Activated CD8-positive, alpha-beta T cell treated with anti-CD3 and anti-CD28 coated beads for 36 hours (primary cell): ENCODE measurements around the gene ATF5. TPM values are rescaled to one million over a fixed set of nuclear protein-coding genes. Genes with fewer than 3 reads are reported as not detected.
"Not testable (repeated sequence)": the region's sequence is repeated elsewhere in the genome, so short reads cannot be mapped to it uniquely, and the experiment has no call there.

Source experiments
- ATAC-seq: fragments of 200-7000 bp; cut with Tn5 transposase; one replicate; pipeline ENCODE4 v1.10.0; 2021; ENCODE audit warnings: mild to moderate bottlenecking, moderate library complexity
- CTCF ChIA-PET: fragments of 350-600 bp; sonication (Branson Sonifier 250); formaldehyde crosslinking; loops from one replicate; lab custom pipeline; 2021; ENCODE audit warnings: antibody characterized with exemption; lab: Charles Lee
- POLR2A ChIA-PET: fragments of 350-600 bp; sonication (Branson Sonifier 250); formaldehyde crosslinking; loops from one replicate; lab custom pipeline; 2021; ENCODE audit warnings: antibody characterized with exemption; lab: Charles Lee
- DNase-seq: peaks from one replicate; pipeline ENCODE4 v3.0.0-alpha.2; 2020
- H3K27ac Mint-ChIP-seq: one replicate; pipeline ENCODE4 v1.8.0; 2021; ENCODE audit warnings: mild to moderate bottlenecking, mixed read lengths
- H3K27me3 Mint-ChIP-seq: one replicate; pipeline ENCODE4 v1.8.0; 2021; ENCODE audit warnings: mixed read lengths
- H3K36me3 Mint-ChIP-seq: one replicate; pipeline ENCODE4 v1.8.0; 2021; ENCODE audit warnings: low read depth, mixed read lengths
- H3K4me1 Mint-ChIP-seq: one replicate; pipeline ENCODE4 v1.8.0; 2021; ENCODE audit warnings: low read depth, mixed read lengths
- H3K4me3 Mint-ChIP-seq: one replicate; pipeline ENCODE4 v1.8.0; 2021; ENCODE audit warnings: mild to moderate bottlenecking, moderate library complexity, mixed read lengths
- H3K9me3 Mint-ChIP-seq: one replicate; pipeline ENCODE4 v1.8.0; 2021; ENCODE audit warnings: mixed read lengths
- intact Hi-C: fragments of 100-400 bp; cut with micrococcal nuclease; formaldehyde crosslinking; loops from one replicate; pipeline ENCODE4 v1.10.0; 2022
- total RNA-seq, 2 experiments: library from RNA; stranded (reverse); gene quantifications; one replicate each; pipeline ENCODE4 v1.2.3, GENCODE V29; 2021
- TF ChIP-seq, protein P1 (sequence below): fragments of 200-600 bp; IDR thresholded peaks from one replicate; pipeline ENCODE4 v1.8.0; 2022; ENCODE audit warnings: antibody characterized with exemption, mild to moderate bottlenecking

The ATF5 gene
- total RNA-seq, 2 experiments from 2014 or later, result 11.8 TPM

DNA sequence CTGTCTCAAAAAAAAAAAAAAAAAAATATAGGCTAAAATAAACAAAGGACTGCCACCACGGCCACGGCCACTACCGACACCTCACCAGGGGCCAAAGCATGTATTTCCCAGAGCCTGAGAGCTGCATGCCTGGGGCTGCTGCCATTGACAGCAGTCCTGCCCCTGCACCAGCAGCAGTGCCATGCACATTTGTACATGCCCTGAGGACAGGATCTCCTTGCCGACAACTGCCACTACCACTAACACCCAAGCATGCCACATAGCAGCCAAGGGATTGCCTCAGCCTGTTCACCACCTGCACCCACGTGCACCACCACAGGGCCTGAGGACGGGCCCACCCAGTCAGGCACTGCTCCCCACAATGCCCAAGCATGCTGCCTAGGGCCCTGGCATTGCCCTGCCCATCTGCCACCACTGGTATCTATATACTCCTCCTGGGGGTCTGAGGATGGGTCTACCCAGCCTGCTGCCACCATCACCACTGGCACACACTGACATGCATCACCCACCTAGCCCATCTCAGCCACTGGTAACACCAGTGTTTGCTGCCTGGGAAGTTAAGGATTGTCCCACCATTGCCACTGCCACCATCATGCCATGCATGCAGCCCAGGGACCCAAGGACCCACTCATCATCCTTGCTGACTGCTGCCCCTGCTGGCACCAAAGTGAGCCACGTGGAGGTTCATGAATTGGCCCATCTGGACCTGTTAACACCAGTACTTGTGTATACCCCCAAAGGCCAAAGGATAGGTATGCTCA is 10.9 kb downstream of the ATF5 start:
- peak; percentile 19 for ATAC-seq
- Mint-ChIP-seq H3K9me3 (no peaks in the 10 kb centered on the region), H3K36me3 (no peaks in the 10 kb centered on the region), H3K4me3 (no peak overlapping the region), H3K4me1 (peaks cover 9% of the 10 kb centered on the region), H3K27me3 (peaks cover 10% of the 10 kb centered on the region), H3K27ac (no peak overlapping the region)
- intact Hi-C loops, result loop anchor here (2.0 kb wide), 1 partner anchor 43 kb away; no protein-coding TSS in a partner anchor
- POLR2A ChIA-PET, result no interaction called here
- DNase-seq, result peak; percentile 27
- TF ChIP-seq, protein P1, sequence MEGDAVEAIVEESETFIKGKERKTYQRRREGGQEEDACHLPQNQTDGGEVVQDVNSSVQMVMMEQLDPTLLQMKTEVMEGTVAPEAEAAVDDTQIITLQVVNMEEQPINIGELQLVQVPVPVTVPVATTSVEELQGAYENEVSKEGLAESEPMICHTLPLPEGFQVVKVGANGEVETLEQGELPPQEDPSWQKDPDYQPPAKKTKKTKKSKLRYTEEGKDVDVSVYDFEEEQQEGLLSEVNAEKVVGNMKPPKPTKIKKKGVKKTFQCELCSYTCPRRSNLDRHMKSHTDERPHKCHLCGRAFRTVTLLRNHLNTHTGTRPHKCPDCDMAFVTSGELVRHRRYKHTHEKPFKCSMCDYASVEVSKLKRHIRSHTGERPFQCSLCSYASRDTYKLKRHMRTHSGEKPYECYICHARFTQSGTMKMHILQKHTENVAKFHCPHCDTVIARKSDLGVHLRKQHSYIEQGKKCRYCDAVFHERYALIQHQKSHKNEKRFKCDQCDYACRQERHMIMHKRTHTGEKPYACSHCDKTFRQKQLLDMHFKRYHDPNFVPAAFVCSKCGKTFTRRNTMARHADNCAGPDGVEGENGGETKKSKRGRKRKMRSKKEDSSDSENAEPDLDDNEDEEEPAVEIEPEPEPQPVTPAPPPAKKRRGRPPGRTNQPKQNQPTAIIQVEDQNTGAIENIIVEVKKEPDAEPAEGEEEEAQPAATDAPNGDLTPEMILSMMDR, result peak; percentile 30
- CTCF ChIA-PET, result interaction anchor here (1.3 to 4.2 kb wide), 2 partner anchors 29 to 45 kb away, joined by 3 to 55 read pairs; no protein-coding TSS in a partner anchor

DNA sequence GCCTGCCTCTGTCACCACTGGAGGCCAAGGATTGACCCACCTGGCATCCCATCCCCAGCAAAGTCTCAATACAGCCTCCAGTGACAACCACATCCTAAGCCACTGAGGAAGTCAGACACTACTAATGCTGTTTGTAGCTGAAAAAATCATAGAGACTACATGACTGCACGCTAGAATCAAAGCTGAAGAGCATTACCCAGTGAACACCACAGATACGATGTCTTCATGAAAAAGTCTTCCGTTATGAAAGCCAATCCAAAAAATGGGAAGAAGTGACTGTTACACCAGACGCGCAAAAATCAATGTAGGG is 11.4 kb downstream of the ATF5 start:
- ATAC-seq (no peak), DNase-seq (no peak)
- Mint-ChIP-seq H3K36me3 (no peaks in the 10 kb centered on the region), H3K27ac (no peak overlapping the region), H3K4me1 (peaks cover 9% of the 10 kb centered on the region), H3K4me3 (no peak overlapping the region), H3K27me3 (peaks cover 13% of the 10 kb centered on the region), H3K9me3 (no peaks in the 10 kb centered on the region)
- ChIA-PET CTCF (no interaction called here), POLR2A (no interaction called here)
- intact Hi-C loops, result loop anchor here (2.0 kb wide), 1 partner anchor 42 kb away; no protein-coding TSS in a partner anchor
- TF ChIP-seq, protein P1, result peak; percentile 2

DNA sequence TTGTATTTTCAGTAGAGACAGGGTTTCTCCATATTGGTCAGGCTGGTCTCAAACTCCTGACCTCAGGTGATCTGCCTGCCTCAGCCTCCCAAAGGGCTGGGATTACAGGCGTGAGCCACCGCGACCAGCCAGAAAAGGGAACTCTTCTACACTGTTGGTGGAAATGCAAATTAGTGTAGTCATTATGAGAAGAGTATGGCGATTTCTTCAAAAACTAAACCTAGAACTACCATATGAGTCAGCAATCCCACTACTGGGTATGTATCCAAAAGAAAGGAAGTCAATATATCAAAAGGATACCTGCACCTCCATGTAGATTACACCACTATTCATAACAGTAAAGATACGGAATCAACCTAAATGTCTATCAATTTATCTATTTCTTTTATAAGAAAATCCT is 15.6 kb downstream of the ATF5 start:
- H3K27ac Mint-ChIP-seq, H3K36me3 Mint-ChIP-seq, CTCF ChIA-PET, POLR2A ChIA-PET, DNase-seq, intact Hi-C loops, H3K4me3 Mint-ChIP-seq, H3K4me1 Mint-ChIP-seq, H3K9me3 Mint-ChIP-seq: not testable (repeated sequence)
- ATAC-seq, result peak; percentile 51
- peaks cover 15% of the 10 kb centered on the region for H3K27me3 Mint-ChIP-seq

DNA sequence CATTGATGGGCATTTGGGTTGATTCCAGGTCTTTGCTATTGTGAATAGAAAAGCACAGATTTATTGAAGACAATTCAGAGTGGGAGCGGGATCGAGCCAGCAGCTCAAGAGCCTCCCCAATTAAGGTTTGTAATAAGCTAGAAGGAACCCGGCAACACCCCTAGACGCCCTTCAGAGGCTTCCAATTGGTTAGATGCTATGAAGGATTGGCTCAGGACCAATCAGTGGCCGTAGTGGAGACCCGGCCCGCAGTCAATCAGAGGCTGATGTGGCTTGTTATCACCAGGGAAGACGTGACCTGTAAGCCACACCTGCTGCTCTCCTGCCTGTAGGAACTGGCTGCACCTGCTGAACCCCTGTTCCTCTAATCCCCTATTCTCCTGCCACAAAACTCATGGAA is 17.4 kb downstream of the ATF5 start:
- no peak for ATAC-seq
- no peak overlapping the region for H3K4me3 Mint-ChIP-seq
- ChIA-PET POLR2A (no interaction called here), CTCF (interaction anchor here (2.5 kb wide), 1 partner anchor 9 kb away, joined by 10 read pairs; no protein-coding TSS in a partner anchor)
- H3K27me3 Mint-ChIP-seq, result peaks cover 22% of the 10 kb centered on the region
- peaks cover 4% of the 10 kb centered on the region for H3K4me1 Mint-ChIP-seq
- no peaks in the 10 kb centered on the region for H3K9me3 Mint-ChIP-seq
- DNase-seq, result no peak
- intact Hi-C loops, result no loop called here
- TF ChIP-seq, protein P1, result no peak
- no peak overlapping the region for H3K27ac Mint-ChIP-seq
- no peaks in the 10 kb centered on the region for H3K36me3 Mint-ChIP-seq

DNA sequence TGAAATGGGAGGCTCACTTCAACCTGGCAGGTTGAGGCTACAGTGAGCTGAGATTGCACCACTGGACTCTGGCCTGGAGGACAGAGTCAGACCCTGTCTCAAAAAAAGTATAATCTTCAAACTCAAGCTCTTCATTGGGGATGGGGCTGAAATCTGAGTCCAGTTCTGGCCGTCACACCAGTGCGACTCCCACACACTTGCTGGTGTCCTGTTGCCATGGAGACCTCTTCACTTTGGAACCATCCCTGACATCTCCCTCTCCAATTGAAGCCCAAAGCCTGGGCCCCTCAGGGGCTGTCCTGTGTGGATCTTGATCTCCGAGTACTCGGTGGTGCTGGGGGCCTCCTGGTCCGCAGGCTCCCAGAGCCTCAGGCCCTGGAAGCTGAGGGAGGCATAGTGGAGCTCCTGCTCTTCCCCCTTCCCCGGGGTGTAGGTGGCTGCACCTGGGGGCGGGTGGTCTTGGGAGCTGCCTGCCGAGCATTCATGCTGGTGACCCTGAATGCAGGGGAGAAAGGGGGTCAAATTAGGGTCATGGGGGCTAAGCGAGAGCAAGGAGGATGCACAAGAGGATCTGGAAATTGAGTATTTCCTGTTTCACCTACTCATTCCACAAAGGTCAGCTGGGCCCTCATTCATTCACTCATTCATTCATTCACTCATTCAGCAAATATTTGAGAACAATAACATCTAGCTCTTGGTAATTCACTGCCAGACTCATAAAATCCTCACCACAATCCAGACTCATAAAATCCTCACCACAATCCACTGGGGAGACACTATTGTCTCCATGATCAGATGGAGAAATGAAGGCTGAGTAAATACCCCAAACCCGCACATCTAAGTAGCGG is 21.0 kb downstream of the ATF5 start:
- ATAC-seq, result no peak
- Mint-ChIP-seq H3K27ac (no peak overlapping the region), H3K4me1 (peaks cover 9% of the 10 kb centered on the region), H3K36me3 (no peaks in the 10 kb centered on the region), H3K4me3 (no peak overlapping the region), H3K9me3 (no peaks in the 10 kb centered on the region), H3K27me3 (peaks cover 21% of the 10 kb centered on the region)
- intact Hi-C loops, result no loop called here
- no peak for DNase-seq
- CTCF ChIA-PET, result interaction anchor here (1.2 to 2.4 kb wide), 4 partner anchors 13 to 186 kb away, joined by 3 to 14 read pairs (median 4); no protein-coding TSS in a partner anchor
- TF ChIP-seq, protein P1, result no peak
- POLR2A ChIA-PET, result interaction anchor here (1.1 kb wide), 1 partner anchor 37 kb away, joined by 3 read pairs; no protein-coding TSS in a partner anchor
